GM19351 (cell line): Measurements from ENCODE around the gene SYNRG.
"Not testable (repeated sequence)": the region's sequence is repeated elsewhere in the genome, so short reads cannot be mapped to it uniquely, and the experiment has no call there.

Experiments used
- ATAC-seq: cut with Tn5 transposase; IDR thresholded peaks from one replicate; pipeline ENCODE4 v1.9.1; 2021; ENCODE audit warnings: mild to moderate bottlenecking, moderate library complexity; ENCODE audit not compliant: unreplicated experiment

The SYNRG gene

DNA sequence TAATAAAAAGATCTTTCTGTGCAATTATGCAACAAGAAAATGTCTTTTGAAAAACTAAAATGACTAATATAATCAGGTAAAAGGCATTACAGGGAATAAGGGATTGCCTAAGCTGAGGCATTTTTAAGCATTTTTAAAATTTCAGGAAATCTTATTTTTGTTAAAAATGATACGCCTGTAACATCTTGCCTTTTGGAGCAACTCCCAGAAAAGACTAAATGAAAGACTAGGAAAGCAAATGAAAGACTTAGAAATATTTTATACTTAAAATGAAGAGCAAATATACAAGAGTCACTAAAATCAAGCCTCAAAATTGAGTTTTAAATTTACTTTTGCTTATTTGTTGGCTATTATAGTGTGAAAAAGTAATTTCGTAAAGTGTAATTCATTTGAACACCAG is 63.7 kb downstream of the SYNRG start:
- no peak for ATAC-seq

DNA sequence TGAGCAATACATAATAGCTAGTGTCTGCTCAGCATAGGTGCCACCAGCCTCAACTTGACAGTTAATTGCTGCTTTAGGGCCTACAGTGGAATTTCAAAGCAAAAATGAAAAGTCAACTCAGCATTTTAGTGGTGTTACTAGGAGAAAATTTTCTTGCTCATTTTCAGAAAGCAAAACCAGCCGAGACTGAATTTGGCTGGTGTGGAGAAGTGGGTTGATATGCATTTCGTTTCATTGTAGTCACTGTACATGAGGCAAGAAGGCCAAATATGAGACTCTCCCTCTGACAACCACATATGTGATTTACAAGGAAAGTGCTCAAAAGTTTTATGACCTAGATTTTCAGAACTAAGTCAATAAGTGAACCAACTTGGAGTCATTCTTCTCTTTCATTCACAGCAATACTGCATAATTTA is 65.6 kb downstream of the SYNRG start:
- no peak for ATAC-seq

DNA sequence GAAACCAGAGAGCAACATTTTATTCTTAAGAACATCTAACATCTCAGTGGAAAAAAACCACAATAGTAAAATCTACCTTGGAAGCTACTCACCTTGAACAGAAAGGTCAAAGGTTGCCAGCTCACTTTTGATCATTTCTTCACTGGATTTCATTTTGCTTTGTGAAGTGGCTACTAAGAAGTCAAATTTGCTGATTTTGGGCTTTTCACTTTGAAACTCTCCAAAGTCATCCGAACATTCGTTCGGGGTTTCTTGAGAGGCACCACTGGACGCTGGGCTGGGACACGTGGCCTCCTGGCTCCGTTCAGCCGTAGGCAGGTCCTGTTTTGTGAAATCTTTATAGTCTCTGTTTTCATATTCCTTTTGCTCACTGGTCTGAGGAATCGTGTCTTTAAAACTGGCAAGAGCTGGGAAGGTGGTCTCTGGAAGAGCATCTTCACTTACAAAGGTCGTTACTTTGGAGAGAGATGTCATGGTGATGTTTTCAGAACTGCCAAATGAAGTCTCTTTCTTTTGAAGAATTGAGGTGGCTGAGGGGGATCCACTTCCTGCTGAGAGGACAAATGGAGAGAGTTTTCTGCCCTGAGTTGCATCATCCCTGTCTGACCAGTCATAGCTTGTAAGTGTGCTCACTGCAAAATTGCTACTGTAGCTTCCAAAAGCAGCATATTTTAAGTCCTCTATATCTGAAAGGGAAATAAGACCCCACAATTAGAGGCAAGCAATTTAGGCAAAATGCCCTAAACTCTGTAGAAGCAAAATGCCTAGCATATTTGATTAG is 67.1 kb downstream of the SYNRG start:
- no peak for ATAC-seq

DNA sequence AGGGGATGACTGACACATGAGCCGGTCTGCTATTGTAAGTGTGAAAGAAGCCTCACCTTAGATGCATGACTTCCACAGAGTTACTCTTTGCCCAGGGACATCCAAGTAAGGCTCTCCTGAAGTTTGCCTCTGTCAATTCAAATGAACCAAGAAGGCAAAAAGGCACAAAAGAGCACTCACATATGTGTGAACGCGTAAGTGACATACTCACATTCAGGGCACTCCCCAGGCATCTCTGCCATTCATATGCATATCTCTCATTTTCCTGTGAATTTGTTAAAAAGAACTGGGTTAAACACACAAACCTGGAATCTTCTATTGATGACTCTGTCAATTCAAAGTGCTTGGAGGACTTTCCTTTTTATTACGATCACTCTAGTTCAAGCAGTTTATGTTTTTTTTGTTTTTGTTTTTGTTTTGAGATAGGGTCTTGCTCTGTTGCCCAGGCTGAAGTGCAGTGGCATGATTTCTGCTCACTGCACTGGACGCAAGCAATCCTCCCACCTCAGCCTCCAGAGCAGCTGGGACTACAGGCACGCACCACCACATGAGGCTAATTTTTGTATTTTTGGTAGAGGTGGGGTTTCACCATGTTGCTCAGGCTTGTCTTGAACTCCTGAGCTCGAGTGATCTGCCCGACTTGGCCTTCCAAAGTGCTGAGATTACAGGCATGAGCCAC is 70.1 kb downstream of the SYNRG start:
- no peak for ATAC-seq

DNA sequence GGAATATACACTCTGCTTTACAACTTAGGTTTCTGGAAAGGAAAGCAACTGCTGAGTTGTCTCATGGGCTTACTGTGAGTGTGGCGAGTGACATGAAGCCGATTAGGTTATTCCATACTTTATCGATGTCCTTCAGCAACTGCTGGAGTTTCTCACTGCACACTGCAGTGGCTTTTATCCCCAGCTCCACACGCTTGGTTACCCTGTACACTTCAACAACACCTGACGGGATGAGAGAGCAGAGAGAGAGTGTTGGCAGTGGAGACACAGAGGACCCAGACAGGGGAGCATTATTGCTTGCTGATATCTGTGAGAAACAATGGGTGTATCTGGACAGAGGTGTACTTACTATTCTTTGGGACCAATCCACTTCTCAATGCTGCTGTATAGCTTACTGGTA is 73.3 kb downstream of the SYNRG start:
- ATAC-seq = no peak

DNA sequence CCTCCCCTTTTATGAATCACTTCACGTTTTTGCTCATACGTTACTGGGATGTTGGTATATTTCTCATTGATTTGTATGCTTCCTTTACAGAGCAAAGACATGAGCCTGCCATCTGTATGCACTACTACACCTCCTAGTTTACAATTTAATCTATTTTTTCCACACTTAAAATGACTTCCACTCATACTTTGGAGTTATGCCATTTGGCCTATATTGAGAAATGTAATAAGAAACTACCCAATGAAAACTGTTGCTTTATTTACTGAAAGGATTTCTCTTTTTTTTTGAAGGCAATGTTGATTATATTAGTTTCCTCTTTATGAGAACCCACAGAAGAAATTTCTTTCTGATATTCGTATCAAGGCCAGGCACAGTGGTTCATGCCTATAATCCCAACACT is 76.5 kb downstream of the SYNRG start:
- no peak for ATAC-seq

DNA sequence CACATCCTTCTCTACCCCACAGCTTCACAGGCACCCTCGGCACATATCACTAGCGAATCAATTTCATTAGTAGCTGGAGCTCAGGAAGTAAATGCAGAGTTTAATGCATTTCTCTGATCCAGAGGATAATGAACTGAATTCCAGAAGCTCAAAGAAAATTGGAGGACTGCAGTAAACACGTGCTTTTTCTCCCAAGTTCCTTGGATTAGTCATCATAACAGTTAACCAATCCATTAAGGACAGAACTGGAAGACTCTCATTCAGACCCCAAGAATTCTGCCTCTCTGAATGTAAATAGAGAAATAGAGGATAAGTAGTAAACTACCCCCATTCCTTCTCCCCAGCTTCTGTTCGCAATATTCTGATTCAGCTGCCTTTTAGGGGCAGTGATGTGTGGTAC is 78.8 kb downstream of the SYNRG start:
- ATAC-seq = no peak

DNA sequence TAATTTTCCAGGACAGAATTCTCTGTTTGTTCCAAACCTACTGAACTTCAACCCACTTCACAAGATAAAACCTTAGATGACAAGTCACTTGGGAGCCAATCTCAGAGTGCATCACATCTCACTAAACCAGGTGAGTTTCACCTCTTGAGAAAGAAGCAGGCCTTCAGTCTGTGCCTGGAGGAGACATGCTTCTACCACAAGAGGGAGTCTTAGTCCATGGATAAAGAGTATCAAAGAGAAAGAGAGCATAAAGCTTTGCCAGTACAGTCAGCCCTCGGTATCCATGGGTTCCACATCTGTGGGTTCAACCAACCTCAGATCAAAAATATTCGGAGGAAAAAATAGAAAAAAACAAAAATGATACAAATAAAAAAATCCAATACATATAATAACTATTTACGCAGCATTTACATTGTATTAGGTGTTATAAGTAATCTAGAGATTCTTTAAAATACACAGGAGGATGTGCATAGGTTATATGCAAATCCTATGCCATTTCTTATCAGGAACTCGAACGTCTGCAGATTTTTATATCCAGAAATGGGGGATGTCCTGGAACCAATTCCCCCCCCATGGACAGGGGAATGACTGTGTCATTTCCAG is 81.9 kb downstream of the SYNRG start:
- ATAC-seq = no peak

DNA sequence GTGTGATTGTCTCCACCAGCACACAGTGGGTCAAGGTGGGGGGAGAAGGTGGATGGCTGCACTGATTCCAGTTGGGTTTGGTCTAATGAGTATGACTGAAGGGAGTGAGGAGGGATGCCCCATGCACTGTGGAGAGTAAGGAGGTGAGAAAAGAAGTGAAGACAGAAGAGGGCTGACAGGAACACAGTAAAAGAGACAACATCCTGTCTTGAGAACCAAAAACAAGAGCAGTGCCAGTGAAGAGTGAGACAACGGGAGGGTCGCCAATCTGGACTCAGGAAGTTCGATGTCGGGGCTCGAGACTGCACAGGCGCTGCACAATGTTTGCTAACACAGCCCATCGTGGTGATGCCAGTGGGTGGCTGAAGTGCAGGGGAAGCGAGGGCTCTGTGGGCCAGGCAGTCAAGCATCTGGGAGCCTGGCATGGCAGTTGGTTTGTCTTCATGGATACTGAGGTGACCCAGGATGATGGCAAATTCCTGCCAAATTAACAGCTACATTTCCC is 85.5 kb downstream of the SYNRG start:
- ATAC-seq = no peak

DNA sequence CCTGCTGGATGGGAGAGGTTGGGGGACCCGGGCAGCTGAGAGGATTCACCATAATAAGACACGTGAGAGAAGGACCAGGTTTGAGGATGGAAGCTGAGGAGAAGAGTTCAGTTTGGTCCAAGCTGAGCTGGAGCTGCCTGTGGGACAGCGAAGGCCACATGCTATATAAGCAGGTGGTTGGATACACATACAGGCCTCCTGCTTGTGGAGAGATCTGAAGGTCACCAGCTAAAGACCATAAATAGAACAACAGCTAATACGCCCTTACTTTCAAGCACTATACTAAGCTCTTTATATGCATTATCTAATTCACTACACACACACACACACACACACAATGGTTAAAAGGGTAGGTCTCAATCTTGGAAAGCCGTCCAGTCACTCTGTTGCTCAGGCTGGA is 87.4 kb downstream of the SYNRG start:
- ATAC-seq = no peak

DNA sequence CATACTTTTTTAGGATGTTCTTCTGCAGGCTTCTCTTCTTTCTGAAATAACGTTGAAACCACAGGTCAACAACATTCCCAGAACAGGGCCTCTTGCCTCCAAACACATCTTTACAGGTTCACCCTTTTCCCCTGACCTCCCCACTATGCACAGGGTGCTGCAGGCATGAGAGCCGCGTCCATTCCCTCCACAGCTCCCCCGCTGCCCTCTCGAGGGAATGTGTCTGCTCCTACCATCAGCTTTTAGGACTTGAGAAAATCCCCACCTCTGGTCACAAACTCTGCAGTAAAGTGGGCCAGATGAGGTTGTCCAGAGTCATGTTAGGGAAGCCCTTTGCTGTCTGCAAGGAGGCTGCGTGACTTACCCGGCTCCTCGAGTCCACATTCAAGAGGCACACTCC is 89.0 kb downstream of the SYNRG start:
- no peak for ATAC-seq

DNA sequence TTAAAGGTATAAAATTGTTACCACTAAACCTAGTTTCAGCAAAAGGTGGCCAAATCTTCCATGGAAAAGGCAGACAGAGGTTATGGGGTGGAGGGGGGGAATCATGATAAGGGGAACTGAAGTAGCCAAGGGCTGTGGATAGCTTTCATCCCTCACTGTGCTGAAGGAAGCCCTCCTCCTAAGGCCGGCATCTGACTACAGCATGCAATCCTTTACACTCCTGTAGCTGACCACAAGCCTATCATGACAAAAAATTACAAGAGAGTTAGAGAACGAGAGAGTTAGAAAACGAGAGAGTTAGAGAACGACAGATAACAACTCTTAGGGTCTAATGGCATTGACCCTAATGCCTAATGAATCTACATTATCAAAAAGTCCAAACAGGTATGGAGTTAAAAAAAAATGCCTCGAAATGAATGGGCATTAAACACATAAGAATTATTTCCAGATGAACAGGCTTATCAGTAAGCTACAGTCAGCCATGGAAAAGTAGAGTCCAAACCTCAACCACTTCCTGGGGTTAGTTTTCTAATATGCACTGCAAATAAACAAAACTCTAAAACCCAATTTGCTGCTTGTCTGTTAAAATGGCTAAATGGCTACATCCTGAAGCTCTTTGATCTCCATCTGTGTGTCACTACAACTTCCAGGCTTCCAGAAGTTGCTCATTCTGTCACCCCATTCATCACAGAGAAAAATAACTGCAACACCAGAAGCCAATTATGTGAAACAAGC is 89.8 kb downstream of the SYNRG start:
- no peak for ATAC-seq

DNA sequence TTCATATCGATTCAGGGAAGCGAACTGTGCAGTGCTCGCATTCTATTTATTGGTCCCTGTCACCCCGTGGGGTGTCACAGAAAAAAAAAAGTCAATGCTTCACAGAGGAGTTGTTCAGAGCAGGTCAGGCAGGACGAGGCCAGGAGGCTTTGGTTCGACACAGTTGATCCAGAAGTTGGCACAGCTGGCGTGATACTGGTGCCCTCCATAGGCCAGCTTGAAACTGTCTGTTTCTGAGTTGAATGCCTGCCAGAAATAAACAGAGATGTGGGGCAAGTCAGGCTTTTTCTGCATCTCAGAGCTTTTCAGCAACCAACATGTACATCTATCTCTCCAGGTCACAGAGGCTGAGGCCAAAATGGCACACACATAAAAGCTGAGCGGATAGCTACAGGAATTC is 90.4 kb downstream of the SYNRG start:
- ATAC-seq = no peak

DNA sequence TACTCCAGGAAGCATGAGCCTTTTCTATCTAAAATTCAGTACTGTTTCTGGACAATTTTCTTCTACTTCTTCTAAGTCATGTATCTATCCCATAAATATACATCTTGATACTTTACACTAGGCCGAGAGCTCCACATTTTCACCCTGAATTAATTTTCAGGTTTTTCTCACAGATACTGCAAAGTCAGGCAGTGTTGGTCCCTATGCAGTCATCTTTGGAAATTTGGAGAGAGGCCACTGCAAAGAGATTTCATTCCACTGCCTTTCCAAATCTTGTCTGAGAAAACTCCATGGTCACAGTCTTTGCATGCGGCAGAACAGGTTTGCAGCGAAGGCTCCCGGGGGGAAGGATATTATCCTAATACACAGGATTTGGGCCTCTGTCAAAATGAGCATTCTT is 91.3 kb downstream of the SYNRG start:
- no peak for ATAC-seq

DNA sequence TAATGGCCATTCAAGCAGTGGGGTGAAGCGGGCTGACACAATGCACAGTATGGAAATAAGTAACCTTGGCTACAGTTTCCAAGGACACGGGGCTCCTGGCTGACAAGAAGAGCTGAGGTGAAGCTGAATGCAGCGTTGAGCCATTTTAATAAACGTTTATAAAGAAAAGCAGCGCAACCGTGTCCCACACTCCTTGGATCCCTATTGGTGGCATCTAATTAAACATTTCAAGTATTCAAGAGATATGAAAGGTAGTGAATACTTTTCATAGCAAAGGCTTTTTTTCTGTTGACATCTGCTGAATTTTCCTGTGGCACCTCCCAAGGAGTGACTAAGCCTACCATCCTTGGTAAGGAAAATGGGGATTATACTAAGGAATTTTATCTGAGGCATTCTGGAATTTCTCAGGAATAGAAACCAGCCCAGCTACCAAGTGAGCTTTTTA is 93.1 kb downstream of the SYNRG start:
- no peak for ATAC-seq

DNA sequence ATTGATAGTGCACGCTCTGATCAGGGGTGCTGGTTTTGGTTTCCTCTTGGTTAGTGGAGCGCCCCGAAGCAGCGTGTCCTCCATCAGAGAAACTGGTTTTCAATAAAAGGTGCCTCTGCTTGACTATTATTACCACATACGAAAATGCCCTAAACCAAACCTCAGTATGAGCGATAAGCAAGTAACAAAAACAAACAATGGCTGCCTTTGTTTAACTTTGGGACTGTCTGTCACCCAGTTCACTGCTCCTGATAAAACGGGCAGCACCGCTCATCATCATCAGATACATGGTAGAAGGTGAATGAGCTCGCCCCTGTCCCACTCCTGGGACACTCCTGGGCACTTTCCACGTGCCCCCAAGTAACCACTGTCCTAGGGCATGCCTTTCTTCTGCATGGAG is 95.5 kb downstream of the SYNRG start:
- ATAC-seq = no peak

DNA sequence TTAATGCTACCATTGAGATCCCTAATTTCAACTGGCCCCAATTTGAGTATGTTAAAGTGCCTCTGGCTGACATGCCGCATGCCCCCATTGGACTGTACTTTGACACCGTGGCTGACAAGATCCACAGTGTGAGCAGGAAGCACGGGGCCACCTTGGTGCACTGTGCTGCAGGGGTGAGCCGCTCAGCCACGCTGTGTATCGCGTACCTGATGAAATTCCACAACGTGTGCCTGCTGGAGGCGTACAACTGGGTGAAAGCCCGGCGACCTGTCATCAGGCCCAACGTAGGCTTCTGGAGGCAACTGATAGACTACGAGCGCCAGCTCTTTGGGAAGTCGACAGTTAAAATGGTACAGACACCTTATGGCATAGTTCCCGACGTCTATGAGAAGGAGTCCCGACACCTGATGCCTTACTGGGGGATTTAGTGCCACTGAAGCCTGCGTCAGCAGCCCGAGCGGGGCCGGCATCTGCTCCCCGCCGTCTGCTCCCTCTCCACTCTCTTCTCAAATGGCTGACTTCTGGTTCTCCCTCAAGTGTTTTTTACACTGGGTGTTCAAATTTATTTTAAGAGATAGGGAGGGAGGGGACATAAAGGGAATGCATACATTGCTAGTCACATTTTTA is 96.7 kb downstream of the SYNRG start:
- no peak for ATAC-seq

DNA sequence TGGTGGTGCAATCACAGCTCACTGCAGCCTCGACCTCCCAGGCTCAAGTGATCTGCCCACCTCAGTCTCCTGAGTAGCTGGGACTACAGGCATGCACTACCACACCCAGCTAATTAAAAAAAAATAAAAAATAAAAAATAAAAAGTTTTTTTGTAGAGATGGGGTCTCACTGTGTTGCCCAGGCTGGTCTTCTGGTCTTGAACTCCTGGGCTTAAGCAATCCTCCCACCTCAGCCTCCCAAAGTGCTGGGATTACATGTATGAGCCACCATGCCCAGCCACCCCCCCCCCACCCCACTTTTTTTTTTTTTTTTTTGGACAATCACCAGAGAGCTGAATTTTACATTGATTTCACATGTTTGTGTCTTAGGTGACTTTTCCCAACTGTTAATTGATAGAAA is 97.6 kb downstream of the SYNRG start:
- not testable (repeated sequence) for ATAC-seq

DNA sequence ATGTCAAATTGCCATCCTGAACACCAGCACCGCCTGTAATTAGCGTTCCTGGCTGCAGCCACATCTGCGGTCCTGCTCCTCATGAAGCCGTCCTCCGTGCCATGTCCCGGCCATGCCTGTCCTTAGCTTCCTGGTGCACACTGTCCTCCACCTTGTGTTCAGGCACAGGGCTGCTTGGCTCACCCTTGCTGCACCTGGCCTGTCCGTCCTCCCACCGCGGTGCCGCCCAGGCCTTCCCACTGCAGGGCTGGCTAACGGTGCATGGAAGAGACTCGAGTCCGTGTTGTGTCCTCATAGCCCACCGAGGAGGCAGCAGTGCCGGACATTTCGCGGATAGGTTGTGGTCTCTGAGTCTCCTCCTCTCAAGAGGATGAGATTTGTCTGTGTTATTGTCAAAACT is 99.2 kb downstream of the SYNRG start:
- no peak for ATAC-seq

DNA sequence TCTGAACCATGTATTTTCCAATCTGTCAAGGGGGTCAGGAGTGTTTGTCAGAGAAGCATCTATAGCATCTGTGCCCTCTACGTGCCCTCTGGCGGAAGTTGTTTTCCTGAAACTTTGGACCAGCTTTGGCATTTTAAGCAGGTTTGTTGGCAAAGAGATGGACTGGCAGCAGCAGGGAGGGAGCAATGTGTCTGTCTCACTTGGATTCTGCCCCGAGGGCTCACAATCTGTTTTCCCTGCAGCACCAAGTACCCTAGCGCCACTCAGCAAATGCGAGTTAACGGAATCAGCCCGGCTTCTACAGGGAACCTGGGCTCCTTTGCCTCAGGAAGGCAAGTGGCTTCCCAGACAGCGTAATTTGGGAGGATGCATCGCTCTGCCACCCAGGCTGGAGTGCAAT is 102.1 kb downstream of the SYNRG start:
- no peak for ATAC-seq

DNA sequence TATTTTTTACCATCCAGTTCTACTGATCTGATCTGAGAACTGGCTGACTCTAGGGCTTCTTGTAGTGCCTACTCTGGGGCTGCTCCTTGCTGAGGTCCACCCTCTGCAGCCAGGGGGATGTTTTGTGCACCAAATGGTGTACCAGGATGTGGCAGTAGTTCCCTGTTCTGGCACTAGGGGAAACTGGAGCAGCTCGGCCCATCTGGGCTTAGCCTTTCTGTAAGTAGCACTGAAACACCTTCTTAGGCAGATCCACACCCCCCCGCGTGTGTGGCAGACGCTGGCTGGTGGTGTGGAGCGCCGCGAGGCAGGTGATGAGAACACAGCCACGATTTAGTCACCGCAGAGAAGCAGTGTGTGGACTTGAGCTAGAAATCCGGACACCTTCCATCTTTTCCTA is 102.5 kb downstream of the SYNRG start:
- no peak for ATAC-seq
